SK-N-SH (cell line): ENCODE results near the gene BBS5.

Experiments used
- EP300 ChIP-seq, 2 experiments: IDR thresholded peaks; 2 replicates each; pipeline versions ENCODE4 v1.4.0 to v1.6.1; 2012; ENCODE audit warnings: borderline replicate concordance in 1 of 2, low read depth in 1 of 2, low read length in 1 of 2
- GATA2 ChIP-seq: sonication (generic); formaldehyde crosslinking; IDR thresholded peaks from 2 replicates; pipeline ENCODE4 v1.5.0; 2020; ENCODE audit warnings: mild to moderate bottlenecking, missing genetic modification reagents
- JUND ChIP-seq: IDR thresholded peaks from 2 replicates; pipeline ENCODE4 v1.4.0; 2012
- NFIC ChIP-seq: IDR thresholded peaks from 2 replicates; pipeline ENCODE4 v1.4.0; 2012; ENCODE audit warnings: borderline replicate concordance
- RFX5 ChIP-seq: IDR thresholded peaks from 2 replicates; pipeline ENCODE4 v1.6.1; 2012; ENCODE audit warnings: mild to moderate bottlenecking, improper control_type of control experiment, low read length
- TAF1 ChIP-seq: IDR thresholded peaks from 2 replicates; pipeline ENCODE4 v1.6.1; 2012; ENCODE audit warnings: low read depth, mild to moderate bottlenecking, low read length, moderate library complexity, borderline replicate concordance
- TF ChIP-seq, protein P1 (sequence below): fragments of 200-600 bp; sonication (generic); IDR thresholded peaks from 2 replicates; pipeline ENCODE4 v1.6.1; 2017; ENCODE audit warnings: antibody characterized with exemption, mild to moderate bottlenecking, moderate library complexity

DNA sequence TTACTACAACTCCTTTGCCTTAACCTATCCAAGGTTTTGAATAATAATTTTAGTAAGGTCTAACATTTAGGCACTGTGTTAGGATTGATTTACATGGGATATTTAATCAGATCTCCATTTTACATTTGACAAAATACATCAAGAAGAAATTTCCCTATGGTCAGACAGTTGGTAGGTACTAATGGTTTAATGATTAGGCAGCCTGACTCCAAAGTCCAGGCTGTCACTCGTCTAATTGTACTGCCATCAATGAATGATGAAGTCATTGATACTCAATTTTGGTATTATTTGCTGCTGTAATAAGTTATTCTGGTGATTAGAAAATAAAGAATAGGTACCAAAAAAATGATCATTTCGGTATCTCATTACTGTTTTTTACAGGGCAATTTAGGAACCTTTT lies 14.1 kb downstream of the BBS5 start:
- TF ChIP-seq GATA2 = no peak
- TF ChIP-seq, protein P1, sequence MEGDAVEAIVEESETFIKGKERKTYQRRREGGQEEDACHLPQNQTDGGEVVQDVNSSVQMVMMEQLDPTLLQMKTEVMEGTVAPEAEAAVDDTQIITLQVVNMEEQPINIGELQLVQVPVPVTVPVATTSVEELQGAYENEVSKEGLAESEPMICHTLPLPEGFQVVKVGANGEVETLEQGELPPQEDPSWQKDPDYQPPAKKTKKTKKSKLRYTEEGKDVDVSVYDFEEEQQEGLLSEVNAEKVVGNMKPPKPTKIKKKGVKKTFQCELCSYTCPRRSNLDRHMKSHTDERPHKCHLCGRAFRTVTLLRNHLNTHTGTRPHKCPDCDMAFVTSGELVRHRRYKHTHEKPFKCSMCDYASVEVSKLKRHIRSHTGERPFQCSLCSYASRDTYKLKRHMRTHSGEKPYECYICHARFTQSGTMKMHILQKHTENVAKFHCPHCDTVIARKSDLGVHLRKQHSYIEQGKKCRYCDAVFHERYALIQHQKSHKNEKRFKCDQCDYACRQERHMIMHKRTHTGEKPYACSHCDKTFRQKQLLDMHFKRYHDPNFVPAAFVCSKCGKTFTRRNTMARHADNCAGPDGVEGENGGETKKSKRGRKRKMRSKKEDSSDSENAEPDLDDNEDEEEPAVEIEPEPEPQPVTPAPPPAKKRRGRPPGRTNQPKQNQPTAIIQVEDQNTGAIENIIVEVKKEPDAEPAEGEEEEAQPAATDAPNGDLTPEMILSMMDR = no peak
- TF ChIP-seq EP300 (IDR thresholded peaks at IDR 0.05; ENCODE audit: borderline replicate concordance in 1 of 2, low read depth in 1 of 2, low read length in 1 of 2) = no peak
- TF ChIP-seq JUND = no peak
- TF ChIP-seq RFX5 = no peak
- no peak for TF ChIP-seq TAF1
- no peak for TF ChIP-seq NFIC
